Transverse colon (tissue), 4 donors: ENCODE data around the gene CCT2. TPM values are rescaled to one million over a fixed set of nuclear protein-coding genes. Genes with fewer than 3 reads are reported as not detected.

Source experiments
- DNase-seq: peaks from one replicate; pipeline ENCODE4 v3.0.0-alpha.2; 2019
- H3K27ac ChIP-seq, 4 donors: fragments of 200-600 bp; sonication (generic); 2 replicates each; pipeline ENCODE4 v1.5.1; 2016 to 2018; ENCODE audit warnings: inconsistent platforms in 4 of 4
- H3K27me3 ChIP-seq: fragments of 200-600 bp; sonication (generic); 2 replicates; pipeline ENCODE4 v1.5.1; 2017; ENCODE audit warnings: inconsistent platforms
- H3K36me3 ChIP-seq, 4 donors: fragments of 200-600 bp; sonication (generic); 2 replicates each; pipeline ENCODE4 v1.5.1; 2017 to 2019; ENCODE audit warnings: inconsistent platforms in 4 of 4
- H3K4me1 ChIP-seq, 4 donors: fragments of 200-600 bp; sonication (generic); 2 replicates each; pipeline ENCODE4 v1.5.1; 2017 to 2020; ENCODE audit warnings: inconsistent platforms in 4 of 4
- H3K4me3 ChIP-seq, 4 donors: fragments of 200-600 bp; sonication (generic); 1 replicate in 1 of 4; 2 replicates in 3 of 4; pipeline versions ENCODE4 v1.5.1 to v1.6.1; 2017 to 2019; ENCODE audit warnings: inconsistent platforms in 4 of 4
- H3K9me3 ChIP-seq, 2 donors: fragments of 200-600 bp; sonication (generic); 2 replicates each; pipeline ENCODE4 v1.5.1; 2017 to 2019; ENCODE audit warnings: inconsistent platforms in 2 of 2
- CTCF ChIP-seq, 5 experiments: fragments of 200-600 bp in 3 of 5; fragments of 450-650 bp in 2 of 5; sonication (generic) in 3 of 5; IDR thresholded peaks; 1 replicate in 2 of 5; 2 replicates in 3 of 5; pipeline ENCODE4 v1.5.1; 2016 to 2017; ENCODE audit warnings: antibody characterized with exemption in 5 of 5, inconsistent platforms in 3 of 5, mild to moderate bottlenecking in 2 of 5, moderate library complexity in 1 of 5
- EP300 ChIP-seq: sonication (generic); formaldehyde crosslinking; IDR thresholded peaks from one replicate; pipeline ENCODE4 v1.6.1; 2017; ENCODE audit warnings: antibody characterized with exemption, low read depth
- POLR2A ChIP-seq: fragments of 450-650 bp; IDR thresholded peaks from one replicate; pipeline ENCODE4 v1.6.1; 2016; ENCODE audit warnings: antibody characterized with exemption, mild to moderate bottlenecking, moderate library complexity
- POLR2AphosphoS5 ChIP-seq, 3 donors: sonication (generic); formaldehyde crosslinking; IDR thresholded peaks; one replicate each; pipeline ENCODE4 v1.6.1; 2016; ENCODE audit warnings: antibody characterized with exemption in 3 of 3
- WGBS, 2 donors: methylation state at CpG; one replicate each; pipeline ENCODE4 v1.1.5; 2018; ENCODE audit warnings: low coverage in 1 of 2; 5-methylcytosine and 5-hydroxymethylcytosine counted together
- in situ Hi-C, 4 donors: fragments of 200-750 bp; cut with MboI; loops; one replicate each; pipeline versions ENCODE4 v1.15.0 to v1.15.1; 2017; ENCODE audit warnings: low sequenced_read_pairs in 3 of 4, low pct_ligation_motif_present in 1 of 4, low pct_unique_long_range_greater_than_20kb in 1 of 4
- intact Hi-C: fragments of 100-400 bp; cut with DNase I; formaldehyde crosslinking; loops from one replicate; pipeline ENCODE4 v1.15.1; 2023; ENCODE audit warnings: low total_unique reads
- total RNA-seq, 4 donors: library from RNA; depleted of rRNA; stranded (reverse); fragments of >200 nt; gene quantifications; one replicate each; pipeline ENCODE4 v1.1.0, GENCODE V29; 2016

CCT2 gene
- total RNA-seq, 4 donors from 2014 or later: 25.4 to 92.7 (median 46.9) TPM

GRCh38 chr12:69616025-69616424 lies 30.8 kb downstream of the CCT2 start:
- Histone ChIP-seq H3K27ac (no peak overlapping the region), H3K4me1 (no peaks in the 10 kb centered on the region), H3K27me3 (peaks cover 4% of the 10 kb centered on the region), H3K9me3 (no peaks in the 10 kb centered on the region), H3K36me3 (no peaks in the 10 kb centered on the region), H3K4me3 (no peak overlapping the region)
- intact Hi-C loops: no loop called here
- TF ChIP-seq POLR2A (no peak), EP300 (no peak), CTCF (IDR thresholded peaks at IDR 0.05) (no peak)
- in situ Hi-C loops: no loop called here
- 79 to 80% methylated on average over 4 to 14 of the region's 14 CpGs for WGBS, 2 donors
- DNase-seq: no peak

GRCh38 chr12:69619050-69619449 lies 33.8 kb downstream of the CCT2 start:
- in situ Hi-C loops: no loop called here
- H3K9me3 ChIP-seq: no peaks in the 10 kb centered on the region
- peaks cover 4% of the 10 kb centered on the region for H3K27me3 ChIP-seq
- no peaks in the 10 kb centered on the region for H3K4me1 ChIP-seq
- TF ChIP-seq POLR2A (no peak), POLR2AphosphoS5 (IDR thresholded peaks at IDR 0.05) (no peak), CTCF (IDR thresholded peaks at IDR 0.05) (no peak), EP300 (no peak)
- intact Hi-C loops: no loop called here
- H3K36me3 ChIP-seq: no peaks in the 10 kb centered on the region
- 64 to 78% methylated on average over 6 of the region's 6 CpGs for WGBS, 2 donors
- DNase-seq: no peak
- H3K4me3 ChIP-seq: no peak overlapping the region
- no peak overlapping the region for H3K27ac ChIP-seq

- in situ Hi-C loops: no loop called here
- TF ChIP-seq POLR2AphosphoS5 (IDR thresholded peaks at IDR 0.05): no peak
- no peak for TF ChIP-seq POLR2A
- TF ChIP-seq EP300: no peak
- TF ChIP-seq CTCF (IDR thresholded peaks at IDR 0.05): no peak
- intact Hi-C loops: no loop called here
- 58% methylated on average over 4 of the region's 4 CpGs; no CpG with 5 or more reads in 1 of the 2 donors for WGBS, 2 donors
- H3K36me3 ChIP-seq: no peaks in the 10 kb centered on the region
- peaks cover 4% of the 10 kb centered on the region for H3K27me3 ChIP-seq
- H3K4me3 ChIP-seq: no peak overlapping the region
- H3K9me3 ChIP-seq: no peaks in the 10 kb centered on the region
- no peak overlapping the region for H3K27ac ChIP-seq
- no peaks in the 10 kb centered on the region for H3K4me1 ChIP-seq
- no peak for DNase-seq
Observed at GRCh38 chr12:69620077-69620476, 34.8 kb downstream of the CCT2 start.

DNA sequence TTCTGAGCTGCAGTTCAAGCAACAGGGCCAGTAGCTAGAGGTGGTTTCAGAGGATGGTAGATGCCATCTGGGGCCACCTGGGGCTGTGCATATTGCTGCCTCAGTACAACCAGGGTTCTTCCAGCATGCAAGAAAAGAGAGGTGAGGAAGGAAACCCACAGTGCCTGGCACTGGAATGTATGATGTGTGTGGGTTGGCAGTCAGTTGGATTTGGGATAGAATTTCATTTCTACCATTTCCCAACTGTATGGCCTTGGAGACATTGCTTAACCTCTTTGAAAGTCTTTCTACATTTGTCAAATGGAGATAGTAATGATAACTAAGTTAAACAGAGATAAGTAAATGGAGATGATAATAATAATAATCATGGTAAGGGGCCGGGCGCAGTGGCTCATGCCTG lies 35.7 kb downstream of the CCT2 start:
- Histone ChIP-seq H3K27me3 (peaks cover 4% of the 10 kb centered on the region), H3K4me3 (no peak overlapping the region), H3K36me3 (no peaks in the 10 kb centered on the region), H3K27ac (no peak overlapping the region), H3K9me3 (no peaks in the 10 kb centered on the region), H3K4me1 (no peaks in the 10 kb centered on the region)
- WGBS, 2 donors: 89 to 90% methylated on average over 2 of the region's 2 CpGs
- DNase-seq: no peak
- TF ChIP-seq CTCF (IDR thresholded peaks at IDR 0.05) (no peak), POLR2AphosphoS5 (IDR thresholded peaks at IDR 0.05) (no peak), EP300 (no peak), POLR2A (no peak)
- intact Hi-C loops (no loop called here), in situ Hi-C loops (no loop called here)
